Cardiac muscle cell (in vitro differentiated cells and primary cell): Measurements from ENCODE around the gene RPL37. TPM values are rescaled to one million over a fixed set of nuclear protein-coding genes. Genes with fewer than 3 reads are reported as not detected.
"Not testable (repeated sequence)": the region's sequence is repeated elsewhere in the genome, so short reads cannot be mapped to it uniquely, and the experiment has no call there.

Experiments used
- DNase-seq, 2 donors: peaks; one replicate each; pipeline versions ENCODE4 v3.0.0 to v3.0.0-alpha.2; 2010 to 2017; ENCODE audit warnings: low read depth in 1 of 2, low spot score in 1 of 2
- H3K27ac ChIP-seq: fragments of 200-600 bp; sonication (generic); 2 replicates; pipeline ENCODE4 v1.5.1; 2016
- H3K27me3 ChIP-seq: fragments of 200-600 bp; sonication (generic); 2 replicates; pipeline ENCODE4 v1.6.0; 2016; ENCODE audit warnings: control low read depth
- H3K36me3 ChIP-seq: fragments of 200-600 bp; sonication (generic); 2 replicates; pipeline ENCODE4 v1.5.1; 2016; ENCODE audit warnings: control low read depth
- H3K4me1 ChIP-seq: fragments of 200-600 bp; sonication (generic); 2 replicates; pipeline ENCODE4 v1.8.1; 2017; ENCODE audit warnings: low read depth, mild to moderate bottlenecking, mixed run types
- H3K4me3 ChIP-seq: fragments of 200-600 bp; sonication (generic); 2 replicates; pipeline ENCODE4 v1.5.1; 2016; ENCODE audit warnings: mild to moderate bottlenecking
- H3K9me3 ChIP-seq: fragments of 200-600 bp; sonication (generic); 2 replicates; pipeline ENCODE4 v1.5.1; 2017; ENCODE audit warnings: low read depth, mild to moderate bottlenecking, control low read depth
- polyA plus RNA-seq: library from polyadenylated mRNA; unstranded; fragments of >200 nt; fragmentation: Nextera tagmentation; extraction: Ambion mirVana; gene quantifications from 2 replicates; pipeline ENCODE4 v1.2.1, GENCODE V29; 2016
- total RNA-seq: library from RNA; depleted of rRNA; stranded (reverse); fragments of >200 nt; gene quantifications from 2 replicates; pipeline ENCODE4 v1.2.3, GENCODE V29; 2016
- TF ChIP-seq, protein P1 (sequence below): IDR thresholded peaks from 2 replicates; pipeline ENCODE4 v1.5.1; 2012; ENCODE audit warnings: low read depth, mild to moderate bottlenecking, low read length

Gene RPL37
- total and polyA plus RNA-seq, 2 experiments from 2014 or later, result 115 to 473 TPM

DNA sequence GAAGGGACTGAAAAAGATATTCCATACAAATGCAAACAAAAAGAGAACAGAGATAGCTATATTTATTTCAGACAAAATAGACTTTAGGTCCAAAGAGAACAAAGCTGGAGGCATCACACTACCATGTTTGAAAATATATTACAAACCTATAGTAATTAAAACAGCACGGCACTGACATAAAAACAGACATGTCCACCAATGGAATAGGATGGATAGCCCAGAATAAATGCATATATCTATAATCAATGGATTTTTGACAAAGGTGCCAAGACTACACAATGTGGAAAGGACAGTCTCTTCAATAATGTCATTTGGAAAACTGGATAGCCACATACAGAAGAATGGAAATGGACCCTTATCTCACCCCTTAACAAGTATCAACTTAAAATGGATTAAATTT lies 47.0 kb downstream of the RPL37 start:
- TF ChIP-seq, protein P1, sequence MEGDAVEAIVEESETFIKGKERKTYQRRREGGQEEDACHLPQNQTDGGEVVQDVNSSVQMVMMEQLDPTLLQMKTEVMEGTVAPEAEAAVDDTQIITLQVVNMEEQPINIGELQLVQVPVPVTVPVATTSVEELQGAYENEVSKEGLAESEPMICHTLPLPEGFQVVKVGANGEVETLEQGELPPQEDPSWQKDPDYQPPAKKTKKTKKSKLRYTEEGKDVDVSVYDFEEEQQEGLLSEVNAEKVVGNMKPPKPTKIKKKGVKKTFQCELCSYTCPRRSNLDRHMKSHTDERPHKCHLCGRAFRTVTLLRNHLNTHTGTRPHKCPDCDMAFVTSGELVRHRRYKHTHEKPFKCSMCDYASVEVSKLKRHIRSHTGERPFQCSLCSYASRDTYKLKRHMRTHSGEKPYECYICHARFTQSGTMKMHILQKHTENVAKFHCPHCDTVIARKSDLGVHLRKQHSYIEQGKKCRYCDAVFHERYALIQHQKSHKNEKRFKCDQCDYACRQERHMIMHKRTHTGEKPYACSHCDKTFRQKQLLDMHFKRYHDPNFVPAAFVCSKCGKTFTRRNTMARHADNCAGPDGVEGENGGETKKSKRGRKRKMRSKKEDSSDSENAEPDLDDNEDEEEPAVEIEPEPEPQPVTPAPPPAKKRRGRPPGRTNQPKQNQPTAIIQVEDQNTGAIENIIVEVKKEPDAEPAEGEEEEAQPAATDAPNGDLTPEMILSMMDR, result no peak
- Histone ChIP-seq H3K27ac (no peak overlapping the region), H3K9me3 (no peaks in the 10 kb centered on the region)

DNA sequence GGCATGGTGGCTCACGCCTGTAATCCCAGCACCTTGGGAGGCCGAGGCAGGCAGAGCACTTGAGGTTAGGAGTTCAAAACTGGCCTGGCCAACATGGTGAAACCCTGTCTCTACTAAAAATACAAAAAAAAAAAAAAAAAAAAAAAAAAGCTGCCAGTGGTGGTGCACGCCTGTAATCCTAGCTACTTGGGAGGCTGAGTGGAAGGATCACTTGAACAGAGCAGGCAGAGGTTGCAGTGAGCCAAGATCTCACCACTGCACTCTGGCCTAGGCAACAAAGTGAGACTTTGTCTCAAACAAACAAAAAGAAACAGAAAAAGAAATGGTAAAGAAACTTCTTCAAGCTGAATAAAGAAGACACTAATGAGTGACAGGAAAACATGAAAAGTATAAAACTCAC lies 48.4 kb downstream of the RPL37 start:
- H3K4me3 ChIP-seq, H3K9me3 ChIP-seq, H3K4me1 ChIP-seq, H3K27me3 ChIP-seq, H3K36me3 ChIP-seq, H3K27ac ChIP-seq, DNase-seq: not testable (repeated sequence)

More for the DNA sequence above, 47.0 kb downstream of the RPL37 start:
- DNase-seq, result no peak
- Histone ChIP-seq H3K4me3 (no peak overlapping the region), H3K27me3 (no peaks in the 10 kb centered on the region), H3K36me3 (no peaks in the 10 kb centered on the region), H3K4me1 (no peaks in the 10 kb centered on the region)

- no peaks in the 10 kb centered on the region for H3K9me3 ChIP-seq
- no peak overlapping the region for H3K27ac ChIP-seq
- DNase-seq, result no peak
- no peaks in the 10 kb centered on the region for H3K36me3 ChIP-seq
- no peaks in the 10 kb centered on the region for H3K4me1 ChIP-seq
- H3K27me3 ChIP-seq, result no peaks in the 10 kb centered on the region
- no peak overlapping the region for H3K4me3 ChIP-seq
- TF ChIP-seq, protein P1, result no peak
Observed at GRCh38 chr5:40784916-40785315, 50.1 kb downstream of the RPL37 start.

DNA sequence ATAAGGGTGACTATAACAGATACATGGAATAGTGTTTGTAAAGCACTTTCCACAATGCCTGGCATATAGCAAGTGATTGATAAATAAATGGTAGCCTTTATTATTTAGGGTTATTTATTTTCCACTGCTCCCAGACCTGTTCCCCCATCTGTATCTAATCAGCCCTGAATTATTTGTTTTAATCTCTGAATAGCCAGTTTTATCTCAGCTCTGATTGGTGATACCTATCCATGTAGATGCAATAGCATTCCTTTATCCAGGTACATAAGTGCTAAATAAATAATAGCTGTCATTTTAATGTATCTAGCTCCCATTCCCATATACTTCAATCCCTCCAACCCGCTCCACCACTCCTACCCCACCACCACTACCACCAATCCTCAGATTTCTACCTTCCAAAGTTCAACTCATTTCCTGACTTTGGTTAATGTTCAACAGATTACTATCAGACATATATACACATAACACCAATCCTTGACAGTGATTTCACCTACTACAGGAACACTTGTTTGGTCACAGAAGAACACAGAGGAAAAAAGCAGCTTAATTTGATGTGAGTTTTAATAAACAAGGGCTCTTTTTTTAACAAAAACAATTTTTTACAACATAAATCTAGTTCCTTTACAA lies 50.9 kb downstream of the RPL37 start:
- TF ChIP-seq, protein P1, result no peak
- Histone ChIP-seq H3K4me3 (no peak overlapping the region), H3K36me3 (no peaks in the 10 kb centered on the region), H3K27me3 (no peaks in the 10 kb centered on the region), H3K9me3 (no peaks in the 10 kb centered on the region), H3K4me1 (no peaks in the 10 kb centered on the region), H3K27ac (no peak overlapping the region)
- DNase-seq, result no peak

- Histone ChIP-seq H3K4me3 (no peak overlapping the region), H3K36me3 (peaks cover 4% of the 10 kb centered on the region), H3K9me3 (no peaks in the 10 kb centered on the region), H3K27ac (peak overlapping the region; percentile 2), H3K27me3 (no peaks in the 10 kb centered on the region), H3K4me1 (no peaks in the 10 kb centered on the region)
- TF ChIP-seq, protein P1, result no peak
- DNase-seq, result peak in 1 of 2 donors; percentile 87
Observed at GRCh38 chr5:40781843-40782409, 53.1 kb downstream of the RPL37 start.

GRCh38 chr5:40780858-40781257 lies 54.2 kb downstream of the RPL37 start:
- no peaks in the 10 kb centered on the region for H3K27me3 ChIP-seq
- H3K27ac ChIP-seq, result no peak overlapping the region
- DNase-seq, result no peak
- no peak overlapping the region for H3K4me3 ChIP-seq
- no peaks in the 10 kb centered on the region for H3K9me3 ChIP-seq
- peaks cover 13% of the 10 kb centered on the region for H3K36me3 ChIP-seq
- TF ChIP-seq, protein P1, result no peak
- no peaks in the 10 kb centered on the region for H3K4me1 ChIP-seq
